Brain microvascular endothelial cell (primary cell): ENCODE data around the gene CEP85.

Experiments
- DNase-seq: peaks from one replicate; pipeline ENCODE4 v3.0.0-alpha.2; 2020
- H3K27ac ChIP-seq: fragments of 250-450 bp; sonication (Bioruptor Pico); 2 replicates; pipeline ENCODE4 v1.5.1; 2020; ENCODE audit warnings: mild to moderate bottlenecking, moderate library complexity
- H3K27me3 ChIP-seq: fragments of 250-450 bp; sonication (Bioruptor Pico); replicated peaks from 2 replicates; pipeline ENCODE4 v1.5.1; 2020; ENCODE audit warnings: mild to moderate bottlenecking
- H3K36me3 ChIP-seq: fragments of 250-450 bp; sonication (Bioruptor Pico); replicated peaks from 2 replicates; pipeline ENCODE4 v1.5.1; 2020; ENCODE audit warnings: mild to moderate bottlenecking
- H3K4me3 ChIP-seq: 2 replicates; pipeline ENCODE4 v1.5.1; 2011; ENCODE audit warnings: low read depth, mild to moderate bottlenecking, control low read depth, low read length, moderate library complexity
- in situ Hi-C: cut with HindIII; loops from 2 replicates; pipeline ENCODE4 v1.10.0; 2017; ENCODE audit warnings: low sequenced_read_pairs, low pct_ligation_motif_present
- TF ChIP-seq, protein P1 (sequence below): IDR thresholded peaks from 2 replicates; pipeline ENCODE4 v1.5.1; 2011; ENCODE audit warnings: low read depth, mild to moderate bottlenecking, moderate library complexity, low read length, control low read depth, inconsistent platforms; ENCODE audit errors: missing control alignments

CEP85 gene

DNA sequence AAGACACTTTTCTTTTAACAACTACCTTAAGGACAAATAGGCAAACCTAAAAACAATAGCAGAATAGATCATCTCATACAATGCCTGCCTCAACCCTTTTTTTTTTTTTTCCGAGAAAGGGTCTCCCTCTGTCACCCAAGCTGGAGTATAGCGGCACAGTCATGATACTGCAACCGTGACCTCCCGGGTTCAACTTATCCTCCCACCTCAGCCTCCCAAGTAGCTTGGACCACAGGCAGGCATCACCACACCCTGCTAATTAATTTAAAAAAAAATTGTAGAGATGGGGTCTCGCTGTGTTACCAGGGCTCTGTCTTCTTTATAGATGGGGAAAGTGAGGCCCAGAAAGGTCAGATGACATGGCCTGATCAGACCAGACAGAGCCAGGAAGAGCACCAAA is 53.8 kb downstream of the CEP85 start:
- H3K27me3 ChIP-seq = no peaks in the 10 kb centered on the region
- no peak for DNase-seq
- peaks cover 17% of the 10 kb centered on the region for H3K36me3 ChIP-seq
- in situ Hi-C loops = no loop called here
- no peak overlapping the region for H3K4me3 ChIP-seq
- TF ChIP-seq, protein P1, sequence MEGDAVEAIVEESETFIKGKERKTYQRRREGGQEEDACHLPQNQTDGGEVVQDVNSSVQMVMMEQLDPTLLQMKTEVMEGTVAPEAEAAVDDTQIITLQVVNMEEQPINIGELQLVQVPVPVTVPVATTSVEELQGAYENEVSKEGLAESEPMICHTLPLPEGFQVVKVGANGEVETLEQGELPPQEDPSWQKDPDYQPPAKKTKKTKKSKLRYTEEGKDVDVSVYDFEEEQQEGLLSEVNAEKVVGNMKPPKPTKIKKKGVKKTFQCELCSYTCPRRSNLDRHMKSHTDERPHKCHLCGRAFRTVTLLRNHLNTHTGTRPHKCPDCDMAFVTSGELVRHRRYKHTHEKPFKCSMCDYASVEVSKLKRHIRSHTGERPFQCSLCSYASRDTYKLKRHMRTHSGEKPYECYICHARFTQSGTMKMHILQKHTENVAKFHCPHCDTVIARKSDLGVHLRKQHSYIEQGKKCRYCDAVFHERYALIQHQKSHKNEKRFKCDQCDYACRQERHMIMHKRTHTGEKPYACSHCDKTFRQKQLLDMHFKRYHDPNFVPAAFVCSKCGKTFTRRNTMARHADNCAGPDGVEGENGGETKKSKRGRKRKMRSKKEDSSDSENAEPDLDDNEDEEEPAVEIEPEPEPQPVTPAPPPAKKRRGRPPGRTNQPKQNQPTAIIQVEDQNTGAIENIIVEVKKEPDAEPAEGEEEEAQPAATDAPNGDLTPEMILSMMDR = no peak
- H3K27ac ChIP-seq = no peak overlapping the region

DNA sequence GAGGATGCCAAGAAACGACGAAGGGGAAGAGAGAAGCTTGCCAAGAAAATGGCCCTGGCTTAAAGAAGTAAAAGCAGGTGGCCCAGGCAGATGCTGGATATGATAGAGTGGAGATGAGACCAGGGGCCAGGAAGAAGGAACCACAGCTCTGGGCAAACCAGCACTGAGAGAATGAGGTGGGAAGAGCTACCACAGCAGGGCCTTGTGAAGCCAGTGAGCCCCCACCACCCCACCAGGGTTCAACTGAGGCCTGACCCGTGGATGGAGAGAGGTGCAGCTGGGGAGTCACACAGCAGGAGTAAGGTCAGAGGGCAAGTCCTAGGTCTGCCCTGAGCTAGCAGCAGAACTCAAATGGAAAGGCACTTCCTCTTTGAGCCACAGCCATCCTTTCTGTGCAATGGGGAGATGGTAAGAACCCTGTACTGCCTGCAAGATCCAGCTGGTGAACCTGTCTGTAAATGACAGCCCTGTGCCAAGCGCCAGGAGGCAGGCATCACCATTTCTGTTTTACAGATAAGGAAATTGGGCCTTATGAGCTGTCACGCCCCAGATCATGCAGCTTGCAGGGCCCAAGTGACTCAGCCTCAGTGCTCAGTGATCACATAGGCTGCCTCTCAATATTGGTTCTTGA is 54.4 kb downstream of the CEP85 start:
- H3K27me3 ChIP-seq = no peaks in the 10 kb centered on the region
- in situ Hi-C loops = no loop called here
- TF ChIP-seq, protein P1 = no peak
- no peak overlapping the region for H3K27ac ChIP-seq
- H3K36me3 ChIP-seq = peaks cover 11% of the 10 kb centered on the region
- H3K4me3 ChIP-seq = no peak overlapping the region
- no peak for DNase-seq

DNA sequence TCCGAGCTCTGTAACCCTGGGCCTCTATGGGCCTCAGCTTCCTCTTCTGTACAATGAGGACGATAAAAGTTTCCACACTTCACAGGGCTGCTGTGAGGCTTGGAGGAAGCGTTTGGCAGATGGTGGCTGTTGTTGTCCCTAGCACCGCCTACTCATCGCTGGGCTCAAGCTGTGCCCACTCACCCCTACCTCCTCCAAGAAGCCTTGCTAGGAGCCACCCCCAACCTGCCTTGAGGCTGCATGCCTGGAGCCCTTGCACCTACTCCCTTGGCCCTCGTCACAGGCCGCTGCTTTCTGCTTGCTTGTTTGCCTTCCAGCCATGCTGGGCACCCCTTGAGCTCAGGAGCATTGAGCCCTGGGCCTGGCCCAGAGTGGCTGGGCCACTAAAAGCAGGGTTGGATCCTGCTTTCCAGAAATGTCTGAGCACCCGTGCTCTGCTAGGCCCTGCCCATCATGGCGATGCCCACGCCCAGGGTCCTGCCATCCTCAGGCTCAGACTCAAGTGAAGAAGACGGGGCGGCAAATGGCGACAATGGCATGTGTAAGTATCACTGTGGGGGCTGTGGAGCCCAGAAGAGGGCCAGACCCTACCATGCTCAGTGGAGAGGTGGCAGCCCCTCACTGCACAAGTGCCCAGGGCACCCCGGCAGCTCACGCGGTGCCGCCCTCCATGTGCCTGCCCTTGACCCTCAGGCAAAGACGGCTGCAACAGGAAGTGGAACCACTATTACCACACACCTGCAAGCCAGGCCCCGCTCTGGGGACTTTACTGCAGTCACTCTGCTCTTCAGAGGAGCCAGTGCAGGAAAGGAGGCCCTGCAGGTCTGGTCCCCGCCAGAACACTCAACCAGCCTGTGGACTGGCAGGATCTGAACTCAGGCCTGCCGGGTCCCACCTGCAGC is 55.4 kb downstream of the CEP85 start:
- H3K36me3 ChIP-seq = peaks cover 2% of the 10 kb centered on the region
- no peak overlapping the region for H3K27ac ChIP-seq
- no peaks in the 10 kb centered on the region for H3K27me3 ChIP-seq
- in situ Hi-C loops = no loop called here
- no peak overlapping the region for H3K4me3 ChIP-seq
- DNase-seq = no peak
- TF ChIP-seq, protein P1 = no peak

DNA sequence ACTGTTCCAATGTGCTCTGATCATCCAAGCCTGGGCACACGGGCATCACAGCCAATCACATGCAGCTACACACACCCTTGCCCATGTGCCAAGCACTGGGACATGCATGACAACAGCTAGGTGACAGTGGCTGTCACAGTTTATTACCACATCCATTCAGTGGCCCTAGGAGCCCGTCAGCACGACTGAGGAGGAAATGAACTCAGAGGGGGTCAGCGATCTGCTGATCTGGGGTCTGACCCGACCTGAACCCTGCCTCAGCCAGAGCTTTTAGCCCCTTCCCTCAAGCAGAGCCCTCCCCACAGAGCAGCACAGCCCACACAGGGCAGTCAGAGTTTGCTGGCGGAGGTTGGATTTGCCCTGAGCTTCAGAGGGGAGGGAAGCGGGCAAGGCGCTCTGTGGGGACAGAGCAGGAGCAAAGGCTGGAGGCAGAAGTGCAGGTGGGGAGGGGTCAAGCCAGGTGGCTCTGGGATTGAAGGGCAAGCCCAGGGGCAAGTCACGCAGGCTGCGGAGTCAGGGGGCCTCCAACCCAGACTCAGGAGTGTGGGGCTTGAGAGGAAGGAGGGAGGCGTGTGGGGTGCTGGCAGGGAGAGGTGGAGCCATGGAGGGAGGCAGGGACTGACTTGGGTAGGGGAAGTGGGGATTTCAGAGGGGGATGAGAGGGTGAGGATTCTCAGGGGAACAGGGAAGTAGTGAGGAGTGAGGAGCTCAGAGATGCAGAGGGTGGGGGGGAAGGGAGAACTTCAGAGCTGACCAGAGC is 56.3 kb downstream of the CEP85 start:
- in situ Hi-C loops = no loop called here
- Histone ChIP-seq H3K4me3 (no peak overlapping the region), H3K27ac (no peak overlapping the region), H3K36me3 (no peaks in the 10 kb centered on the region), H3K27me3 (no peaks in the 10 kb centered on the region)
- TF ChIP-seq, protein P1 = no peak
- no peak for DNase-seq

DNA sequence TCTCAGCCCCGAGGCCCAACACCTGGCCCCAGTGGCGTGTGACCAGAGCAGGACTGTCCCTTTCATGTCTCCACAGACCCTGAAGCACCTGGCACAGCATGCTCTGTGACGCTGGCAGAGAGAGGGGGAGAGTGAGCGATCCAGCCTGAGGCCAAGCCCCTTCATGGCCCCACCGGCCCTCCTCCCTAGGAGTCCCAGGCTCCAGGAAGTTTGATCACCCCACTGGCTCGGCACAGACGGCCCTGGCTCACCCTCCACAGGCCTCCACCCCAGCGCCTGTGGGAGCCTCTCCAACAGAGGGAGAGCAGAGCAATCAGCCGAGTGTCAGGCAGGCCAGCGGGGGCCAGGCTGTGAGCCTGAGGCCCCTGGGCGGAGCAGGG is 56.9 kb downstream of the CEP85 start:
- Histone ChIP-seq H3K27me3 (no peaks in the 10 kb centered on the region), H3K27ac (no peak overlapping the region), H3K4me3 (no peak overlapping the region), H3K36me3 (no peaks in the 10 kb centered on the region)
- in situ Hi-C loops = no loop called here
- DNase-seq = no peak
- TF ChIP-seq, protein P1 = no peak
